A549 (cell line): ENCODE measurements around the gene PACS2. TPM values are rescaled to one million over a fixed set of nuclear protein-coding genes. Genes with fewer than 3 reads are reported as not detected.

Source experiments
- ATAC-seq, 2 experiments: fragments of 200-7000 bp in 1 of 2; fragments of >200 bp in 1 of 2; cut with Nextera tagmentation in 1 of 2; cut with Tn5 transposase in 1 of 2; 3 replicates each; pipeline versions ENCODE4 v1.8.0 to v1.9.1; 2018 to 2020; ENCODE audit warnings: mild to moderate bottlenecking in 1 of 2, moderate library complexity in 1 of 2
- CTCF ChIA-PET: fragments of 300-600 bp; sonication (Branson Sonifier 250); formaldehyde crosslinking; extraction: SDS; loops from one replicate; lab custom pipeline; 2021; ENCODE audit warnings: antibody characterized with exemption, inconsistent platforms; lab: Yijun Ruan, JAX
- POLR2A ChIA-PET: fragments of 350-600 bp; formaldehyde crosslinking; extraction: SDS; loops from one replicate; lab custom pipeline; 2021; ENCODE audit warnings: antibody characterized with exemption, inconsistent platforms; lab: Yijun Ruan, JAX
- DNase-seq, 2 experiments: peaks; one replicate each; pipeline versions ENCODE4 v3.0.0 to v3.0.0-alpha.2; 2011 to 2016; ENCODE audit warnings: low read depth in 1 of 2, low spot score in 1 of 2
- FAIRE-seq: peaks from 2 replicates; lab custom pipeline; 2011; peaks lifted over from hg19 to GRCh38; lab: Jason Lieb, UNC
- H3K27ac ChIP-seq, 2 experiments: fragments of >200 bp; sonication (Bioruptor Twin); formaldehyde crosslinking; 3 replicates each; pipeline ENCODE4 v1.5.1; 2016 to 2017
- H3K4me1 ChIP-seq: fragments of >200 bp; sonication (Bioruptor Twin); formaldehyde crosslinking; 3 replicates; pipeline ENCODE4 v1.6.1; 2016
- H3K4me2 ChIP-seq: fragments of >200 bp; sonication (Bioruptor Twin); formaldehyde crosslinking; 3 replicates; pipeline ENCODE4 v1.6.1; 2016
- H3K4me3 ChIP-seq: fragments of >200 bp; sonication (Bioruptor Twin); formaldehyde crosslinking; 3 replicates; pipeline ENCODE4 v1.5.1; 2016
- H3K9me3 ChIP-seq: fragments of >200 bp; sonication (Bioruptor Twin); formaldehyde crosslinking; 3 replicates; pipeline ENCODE4 v1.6.1; 2016
- ATOH8 ChIP-seq: fragments of 250-450 bp; sonication (Bioruptor Pico); IDR thresholded peaks from 2 replicates; pipeline ENCODE4 v1.5.0; 2020; ENCODE audit warnings: low read depth, mild to moderate bottlenecking, moderate library complexity
- BCL3 ChIP-seq: fragments of >200 bp; sonication (Bioruptor Twin); formaldehyde crosslinking; IDR thresholded peaks from 3 replicates; pipeline ENCODE4 v1.6.1; 2016
- BHLHE40 ChIP-seq: IDR thresholded peaks from 2 replicates; pipeline ENCODE4 v1.6.1; 2012; ENCODE audit warnings: low read depth, low read length, inconsistent platforms
- CBX2 ChIP-seq: fragments of 200-600 bp; sonication (generic); IDR thresholded peaks from 2 replicates; pipeline ENCODE4 v1.6.1; 2016; ENCODE audit warnings: low read depth, mild to moderate bottlenecking, borderline replicate concordance
- CEBPB ChIP-seq, 2 experiments: fragments of >200 bp in 1 of 2; sonication (Bioruptor Twin) in 1 of 2; formaldehyde crosslinking in 1 of 2; IDR thresholded peaks; 2 replicates each; pipeline ENCODE4 v1.6.1; 2012 to 2016
- CHD2 ChIP-seq: fragments of 150-350 bp; IDR thresholded peaks from 2 replicates; pipeline ENCODE4 v1.6.1; 2014; ENCODE audit warnings: low read length; ENCODE audit not compliant: partially characterized antibody
- CHD4 ChIP-seq: fragments of 200-600 bp; sonication (generic); IDR thresholded peaks from 2 replicates; pipeline ENCODE4 v1.6.1; 2016; ENCODE audit warnings: antibody characterized with exemption, mild to moderate bottlenecking, borderline replicate concordance
- CTCF ChIP-seq: fragments of >200 bp; sonication (Bioruptor Twin); formaldehyde crosslinking; IDR thresholded peaks from 3 replicates; pipeline ENCODE4 v1.5.1; 2016
- ESRRA ChIP-seq: fragments of 150-350 bp; IDR thresholded peaks from 2 replicates; pipeline ENCODE4 v1.6.1; 2014; ENCODE audit warnings: mild to moderate bottlenecking, low read length, borderline replicate concordance
- FOXS1 ChIP-seq: fragments of 250-450 bp; sonication (Bioruptor Pico); IDR thresholded peaks from 2 replicates; pipeline ENCODE4 v1.5.0; 2020; ENCODE audit warnings: mild to moderate bottlenecking, moderate library complexity
- GATA3 ChIP-seq: IDR thresholded peaks from 2 replicates; pipeline ENCODE4 v1.6.1; 2012; ENCODE audit warnings: borderline replicate concordance
- HDAC2 ChIP-seq: fragments of 200-600 bp; sonication (generic); IDR thresholded peaks from 2 replicates; pipeline ENCODE4 v1.6.1; 2016
- HOXB5 ChIP-seq: fragments of 250-450 bp; sonication (Bioruptor Pico); IDR thresholded peaks from 2 replicates; pipeline ENCODE4 v1.5.0; 2020; ENCODE audit warnings: mild to moderate bottlenecking, moderate library complexity
- JUNB ChIP-seq: fragments of >200 bp; sonication (Bioruptor Twin); formaldehyde crosslinking; IDR thresholded peaks from 2 replicates; pipeline ENCODE4 v1.6.1; 2016
- KDM1A ChIP-seq: fragments of 200-600 bp; sonication (generic); IDR thresholded peaks from 2 replicates; pipeline ENCODE4 v1.6.1; 2016; ENCODE audit warnings: low read depth, mild to moderate bottlenecking
- KDM5A ChIP-seq: fragments of 200-600 bp; sonication (generic); IDR thresholded peaks from 2 replicates; pipeline ENCODE4 v1.6.1; 2016; ENCODE audit warnings: antibody characterized with exemption, mild to moderate bottlenecking
- MAFK ChIP-seq: fragments of 450-650 bp; IDR thresholded peaks from 2 replicates; pipeline ENCODE4 v1.6.1; 2014; ENCODE audit not compliant: partially characterized antibody
- MAX ChIP-seq: IDR thresholded peaks from 2 replicates; pipeline ENCODE4 v1.6.1; 2012
- MAZ ChIP-seq: fragments of 150-350 bp; IDR thresholded peaks from 2 replicates; pipeline ENCODE4 v1.6.1; 2014; ENCODE audit warnings: antibody characterized with exemption, low read depth, low read length, borderline replicate concordance
- MYC ChIP-seq: IDR thresholded peaks from 2 replicates; pipeline ENCODE4 v1.6.1; 2012; ENCODE audit warnings: mild to moderate bottlenecking, inconsistent platforms, low read length, improper control_type of control experiment, borderline replicate concordance
- PBX3 ChIP-seq: IDR thresholded peaks from 2 replicates; pipeline ENCODE4 v1.6.1; 2012
- POLR2A ChIP-seq: IDR thresholded peaks from 2 replicates; pipeline ENCODE4 v1.6.1; 2012; ENCODE audit warnings: mild to moderate bottlenecking, low read length
- RCOR1 ChIP-seq: fragments of 150-350 bp; IDR thresholded peaks from 2 replicates; pipeline ENCODE4 v1.6.1; 2014; ENCODE audit warnings: antibody characterized with exemption, low read length, low read depth
- RNF2 ChIP-seq: fragments of 200-600 bp; sonication (generic); IDR thresholded peaks from 2 replicates; pipeline ENCODE4 v1.6.1; 2016; ENCODE audit warnings: low read depth, mild to moderate bottlenecking, antibody characterized with exemption, moderate library complexity, borderline replicate concordance
- USF2 ChIP-seq: fragments of 450-650 bp; IDR thresholded peaks from 2 replicates; pipeline ENCODE4 v1.6.1; 2014; ENCODE audit warnings: antibody characterized with exemption
- ZC3H11A ChIP-seq: fragments of 450-650 bp; IDR thresholded peaks from 2 replicates; pipeline ENCODE4 v1.6.1; 2014; ENCODE audit warnings: antibody characterized with exemption, mild to moderate bottlenecking
- ZFP36 ChIP-seq: fragments of 450-650 bp; IDR thresholded peaks from 2 replicates; pipeline ENCODE4 v1.6.1; 2014; ENCODE audit warnings: borderline replicate concordance; ENCODE audit not compliant: partially characterized antibody
- ZSCAN20 ChIP-seq: fragments of 250-450 bp; sonication (Bioruptor Pico); IDR thresholded peaks from 2 replicates; pipeline ENCODE4 v1.8.0; 2022; ENCODE audit warnings: mild to moderate bottlenecking, moderate library complexity
- WGBS: methylation state at CpG from one replicate; pipeline ENCODE4 v1.1.6; 2017; ENCODE audit errors: missing lambda C conversion rate; 5-methylcytosine and 5-hydroxymethylcytosine counted together
- polyA plus RNA-seq, 4 experiments: library from polyadenylated mRNA; depleted of rRNA in 3 of 4; stranded (reverse); fragments of >200 nt; fragmentation: RNase III in 1 of 4; extraction: RNeasy Plus Mini Kit Qiagen cat#74134 plus additional on column Dnase treatment in 1 of 4; gene quantifications; 2 replicates in 3 of 4; 3 replicates in 1 of 4; pipeline ENCODE4 v1.2.3, GENCODE V29; 2011 to 2017

Gene PACS2
- polyA plus RNA-seq, 2 of the 4 experiments (the other 2 are of a cell fraction) = 11.9 to 24.5 TPM

- TF ChIP-seq CTCF (no peak), ZC3H11A (no peak), USF2 (no peak), PBX3 (no peak), HDAC2 (no peak), BHLHE40 (no peak), CEBPB (IDR thresholded peaks at IDR 0.05) (no peak), JUNB (no peak), MAFK (no peak), CHD2 (no peak)
- TF ChIP-seq, all 56 proteins: peak for 0
These were observed 33.8 kb downstream of the PACS2 start (continued) for GRCh38 chr14:105348169-105348944.

GRCh38 chr14:105348945-105349699 is 34.6 kb downstream of the PACS2 start:
- CTCF ChIA-PET = interaction anchor here (0.9 to 1.3 kb wide), 5 partner anchors 9 to 146 kb away, joined by 3 read pairs; partner anchors contain the start of gene BRF1
- ATAC-seq (no peak), FAIRE-seq (no peak), DNase-seq (no peak)
- TF ChIP-seq ZSCAN20 (CRISPR knock-in tag) (no peak), FOXS1 (CRISPR knock-in tag) (no peak), RCOR1 (no peak), ATOH8 (CRISPR knock-in tag) (no peak), KDM1A (no peak), CBX2 (no peak), BCL3 (no peak), ZFP36 (no peak), CHD4 (no peak), GATA3 (no peak), RNF2 (no peak), MAZ (no peak), MAX (no peak), KDM5A (no peak), MYC (no peak), POLR2A (no peak), ESRRA (no peak), HOXB5 (CRISPR knock-in tag) (no peak)
- H3K4me3 ChIP-seq = no peak overlapping the region
- peaks cover 6% of the 10 kb centered on the region; the same call in 1 of the 3 replicates for H3K9me3 ChIP-seq
- 90% methylated on average over 10 of the region's 19 CpGs for WGBS
- H3K4me1 ChIP-seq = 0 out of 3 replicates have a peak, but pooled peaks cover 3% of the 10 kb centered on the region
- no peak overlapping the region for H3K4me2 ChIP-seq
- POLR2A ChIA-PET = no interaction called here
- H3K27ac ChIP-seq = no peak overlapping the region
